ENCODE results near the gene SFRP2. TPM values are rescaled to one million over a fixed set of nuclear protein-coding genes. Genes with fewer than 3 reads are reported as not detected.

SFRP2 gene
- total RNA-seq, 1 donor from 2014 or later: not detected

DNA sequence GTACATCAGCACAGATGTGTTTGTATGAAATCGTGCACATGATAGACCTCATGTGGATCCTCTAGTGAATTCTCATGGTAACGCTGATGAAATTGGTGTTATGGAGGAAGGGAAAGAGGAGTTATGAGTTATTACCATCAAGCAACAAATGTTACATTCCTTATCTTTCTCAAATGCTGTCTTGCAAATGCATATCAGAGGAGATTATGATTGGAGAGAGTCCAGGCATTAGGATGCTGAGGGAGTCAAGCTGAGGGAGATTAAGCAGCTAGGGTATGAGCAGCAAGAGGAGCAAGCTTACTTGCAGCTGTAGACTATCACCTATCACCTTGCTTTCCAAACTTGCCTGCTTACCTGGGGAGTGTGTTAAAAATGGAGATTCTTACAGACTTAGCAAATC, 36.8 kb upstream of the SFRP2 start:
- H3K4me3 ChIP-seq (ENCODE audit: low read depth, low read length): no peak overlapping the region
- TF ChIP-seq, protein P1, sequence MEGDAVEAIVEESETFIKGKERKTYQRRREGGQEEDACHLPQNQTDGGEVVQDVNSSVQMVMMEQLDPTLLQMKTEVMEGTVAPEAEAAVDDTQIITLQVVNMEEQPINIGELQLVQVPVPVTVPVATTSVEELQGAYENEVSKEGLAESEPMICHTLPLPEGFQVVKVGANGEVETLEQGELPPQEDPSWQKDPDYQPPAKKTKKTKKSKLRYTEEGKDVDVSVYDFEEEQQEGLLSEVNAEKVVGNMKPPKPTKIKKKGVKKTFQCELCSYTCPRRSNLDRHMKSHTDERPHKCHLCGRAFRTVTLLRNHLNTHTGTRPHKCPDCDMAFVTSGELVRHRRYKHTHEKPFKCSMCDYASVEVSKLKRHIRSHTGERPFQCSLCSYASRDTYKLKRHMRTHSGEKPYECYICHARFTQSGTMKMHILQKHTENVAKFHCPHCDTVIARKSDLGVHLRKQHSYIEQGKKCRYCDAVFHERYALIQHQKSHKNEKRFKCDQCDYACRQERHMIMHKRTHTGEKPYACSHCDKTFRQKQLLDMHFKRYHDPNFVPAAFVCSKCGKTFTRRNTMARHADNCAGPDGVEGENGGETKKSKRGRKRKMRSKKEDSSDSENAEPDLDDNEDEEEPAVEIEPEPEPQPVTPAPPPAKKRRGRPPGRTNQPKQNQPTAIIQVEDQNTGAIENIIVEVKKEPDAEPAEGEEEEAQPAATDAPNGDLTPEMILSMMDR (conservative IDR thresholded peaks at IDR 0.05; ENCODE audit: low read depth, low read length): no peak
- no peak for DNase-seq (ENCODE audit: low read depth)

DNA sequence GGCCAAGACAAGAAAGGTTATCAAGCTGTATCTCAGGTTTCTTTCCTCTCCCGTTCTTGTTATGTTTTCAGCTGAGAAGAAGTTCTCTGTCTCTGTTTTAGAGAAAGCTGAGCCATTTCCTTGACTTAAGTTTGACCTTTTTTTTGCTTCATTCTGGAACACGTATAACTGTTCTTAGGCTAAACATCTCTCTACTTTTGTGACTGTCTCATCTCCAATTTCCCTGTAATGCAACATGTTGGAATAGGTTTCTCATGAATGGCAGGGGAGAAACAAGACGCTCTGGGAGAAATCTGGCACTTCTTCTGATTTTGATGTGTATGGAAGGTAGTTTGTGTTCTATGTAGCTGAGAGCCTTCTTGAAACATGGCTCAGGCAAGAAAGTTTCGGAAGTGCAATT, 36.2 kb upstream of the SFRP2 start:
- no peak for DNase-seq (ENCODE audit: low read depth)
- TF ChIP-seq, protein P1 (conservative IDR thresholded peaks at IDR 0.05; ENCODE audit: low read depth, low read length): no peak
- H3K4me3 ChIP-seq (ENCODE audit: low read depth, low read length): no peak overlapping the region

DNA sequence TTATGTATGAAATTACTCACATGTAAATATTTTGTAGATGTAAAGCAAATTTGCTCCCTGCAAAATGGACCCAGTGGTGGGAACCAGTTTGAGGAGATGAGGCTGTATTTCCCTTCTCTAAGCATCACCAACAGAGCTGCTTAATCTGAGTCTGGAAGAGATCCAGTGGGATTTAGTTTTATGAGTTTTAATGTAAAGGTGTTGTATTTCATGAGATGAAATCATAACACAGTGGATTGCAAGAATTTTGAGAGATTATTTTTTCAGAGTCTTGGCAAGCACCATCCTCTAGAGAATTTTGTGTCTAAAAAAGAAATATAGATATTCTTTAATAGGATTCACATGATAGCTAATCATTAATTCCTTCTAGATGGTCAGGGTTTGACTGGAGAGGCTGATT, 35.6 kb upstream of the SFRP2 start:
- no peak for DNase-seq (ENCODE audit: low read depth)
- TF ChIP-seq, protein P1 (conservative IDR thresholded peaks at IDR 0.05; ENCODE audit: low read depth, low read length): no peak

DNA sequence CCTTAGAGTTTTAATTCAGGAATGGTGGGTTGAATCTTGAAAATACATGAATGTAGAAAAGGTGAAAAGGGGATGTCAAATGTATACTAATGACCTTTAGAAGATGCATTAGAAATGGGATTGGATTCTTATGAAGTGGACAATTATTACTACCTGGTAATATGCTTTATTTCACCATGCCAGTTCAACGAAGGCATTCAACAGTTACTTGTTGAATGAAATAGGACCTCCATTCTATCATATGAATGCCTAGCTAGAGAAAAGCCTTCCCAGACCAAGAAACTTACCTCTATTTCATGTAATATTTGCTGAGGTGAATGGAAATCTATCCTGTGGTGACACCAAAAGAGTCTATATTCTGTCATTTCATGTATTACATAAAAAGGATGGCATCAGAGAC, 34.6 kb upstream of the SFRP2 start:
- TF ChIP-seq, protein P1 (conservative IDR thresholded peaks at IDR 0.05; ENCODE audit: low read depth, low read length): no peak
- DNase-seq (ENCODE audit: low read depth): no peak
- H3K4me3 ChIP-seq (ENCODE audit: low read depth, low read length): no peak overlapping the region

More for the DNA sequence above, 35.6 kb upstream of the SFRP2 start:
- no peak overlapping the region for H3K4me3 ChIP-seq (ENCODE audit: low read depth, low read length)

DNA sequence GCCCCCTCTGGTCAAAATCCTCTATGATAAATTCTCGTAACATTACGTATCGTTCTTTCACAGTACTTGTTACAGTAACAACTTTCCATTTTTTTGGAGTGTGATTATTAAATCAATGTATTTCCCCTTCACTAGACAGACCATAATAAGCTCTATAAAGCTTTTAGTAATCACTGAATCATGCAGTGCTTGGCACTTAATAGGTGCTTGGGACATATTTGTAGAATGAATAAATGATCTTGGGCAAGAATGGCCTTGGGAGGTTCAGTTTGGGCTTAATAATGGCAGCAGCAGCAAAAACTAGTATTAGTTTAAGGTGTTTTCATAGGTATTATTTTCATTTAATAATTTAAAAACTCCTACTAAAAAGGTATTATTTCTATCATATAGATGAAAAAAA, 33.4 kb upstream of the SFRP2 start:
- TF ChIP-seq, protein P1 (conservative IDR thresholded peaks at IDR 0.05; ENCODE audit: low read depth, low read length): no peak
- DNase-seq (ENCODE audit: low read depth): no peak
- no peak overlapping the region for H3K4me3 ChIP-seq (ENCODE audit: low read depth, low read length)

DNA sequence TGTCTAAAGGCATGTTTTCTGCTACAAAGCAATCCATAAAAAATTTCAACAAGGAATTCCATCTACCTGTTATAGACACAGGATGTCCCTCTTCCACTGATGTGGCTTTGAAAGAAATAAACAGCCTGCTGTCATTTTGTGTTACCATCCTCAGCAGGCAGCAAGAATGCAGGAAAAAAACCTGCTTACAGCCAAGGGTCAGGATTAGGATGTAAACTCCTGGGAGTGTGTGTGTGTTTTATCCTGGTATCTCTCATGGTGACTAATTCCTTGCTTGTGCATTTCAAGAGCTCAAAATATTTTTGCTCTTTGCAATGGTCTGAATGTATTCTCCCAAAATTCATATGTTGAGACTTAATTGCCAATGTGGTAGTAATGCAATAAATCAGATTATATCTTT, 28.6 kb upstream of the SFRP2 start:
- H3K4me3 ChIP-seq (ENCODE audit: low read depth, low read length): no peak overlapping the region
- TF ChIP-seq, protein P1 (conservative IDR thresholded peaks at IDR 0.05; ENCODE audit: low read depth, low read length): no peak
- DNase-seq (ENCODE audit: low read depth): no peak

DNA sequence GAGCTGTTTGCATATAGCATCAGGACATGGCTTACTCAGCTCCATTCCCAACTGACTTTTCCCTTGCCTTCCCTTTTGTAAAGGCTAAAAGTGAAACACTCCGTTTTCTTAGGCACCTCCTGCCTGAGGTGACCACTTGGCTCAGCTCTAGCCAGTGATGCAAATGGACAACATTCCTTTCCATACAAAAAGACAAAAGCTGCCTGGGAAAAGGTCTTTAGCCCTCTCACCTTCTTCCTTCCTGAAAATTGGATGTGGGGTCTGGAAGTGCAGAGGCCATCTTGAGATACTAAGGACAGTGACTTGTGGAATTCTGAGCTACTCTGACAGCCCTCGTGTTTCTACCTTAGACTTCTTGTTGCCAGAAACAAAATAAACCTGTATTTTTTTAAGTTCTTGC, 27.7 kb upstream of the SFRP2 start:
- TF ChIP-seq, protein P1 (conservative IDR thresholded peaks at IDR 0.05; ENCODE audit: low read depth, low read length): no peak

More for the DNA sequence above, 27.7 kb upstream of the SFRP2 start:
- no peak for DNase-seq (ENCODE audit: low read depth)
- no peak overlapping the region for H3K4me3 ChIP-seq (ENCODE audit: low read depth, low read length)
